Thyroid gland (tissue), 4 donors: ENCODE data around the gene CGN. TPM values are rescaled to one million over a fixed set of nuclear protein-coding genes. Genes with fewer than 3 reads are reported as not detected.

Experiments
- DNase-seq, 2 donors: peaks; one replicate each; pipeline ENCODE4 v3.0.0-alpha.2; 2019
- H3K27ac ChIP-seq, 3 donors: fragments of 200-600 bp; sonication (generic); 1 replicate in 2 of 3; 2 replicates in 1 of 3; pipeline ENCODE4 v1.5.1; 2016 to 2019; ENCODE audit warnings: mild to moderate bottlenecking in 1 of 3, moderate library complexity in 1 of 3
- H3K27me3 ChIP-seq: fragments of 200-600 bp; sonication (generic); one replicate; pipeline ENCODE4 v1.5.1; 2019
- H3K36me3 ChIP-seq, 2 donors: fragments of 200-600 bp; sonication (generic); one replicate each; pipeline ENCODE4 v1.5.1; 2016 to 2019
- H3K4me1 ChIP-seq, 2 donors: fragments of 200-600 bp; sonication (generic); one replicate each; pipeline ENCODE4 v1.5.1; 2017 to 2019
- H3K4me3 ChIP-seq, 3 donors: fragments of 200-600 bp; sonication (generic); replicated peaks in 1 of 3; 1 replicate in 2 of 3; 2 replicates in 1 of 3; pipeline ENCODE4 v1.5.1; 2016; ENCODE audit warnings: mild to moderate bottlenecking in 1 of 3
- H3K9me3 ChIP-seq: fragments of 200-600 bp; sonication (generic); one replicate; pipeline ENCODE4 v1.5.1; 2017
- CTCF ChIP-seq, 6 experiments: fragments of 200-600 bp in 3 of 6; fragments of 450-650 bp in 3 of 6; sonication (generic) in 3 of 6; IDR thresholded peaks; one replicate each; pipeline ENCODE4 v1.5.1; 2016 to 2019; ENCODE audit warnings: antibody characterized with exemption in 6 of 6, mild to moderate bottlenecking in 2 of 6, inconsistent platforms in 1 of 6, moderate library complexity in 1 of 6
- POLR2A ChIP-seq, 2 donors: fragments of 450-650 bp; IDR thresholded peaks; one replicate each; pipeline ENCODE4 v1.6.1; 2017; ENCODE audit warnings: antibody characterized with exemption in 2 of 2, mild to moderate bottlenecking in 2 of 2, moderate library complexity in 1 of 2
- WGBS, 2 donors: methylation state at CpG; one replicate each; pipeline ENCODE4 v1.1.5; 2017; 5-methylcytosine and 5-hydroxymethylcytosine counted together
- intact Hi-C: fragments of 100-400 bp; cut with DNase I; formaldehyde crosslinking; loops from one replicate; pipeline ENCODE4 v1.15.1; 2023
- total RNA-seq, 4 donors: library from RNA; depleted of rRNA; stranded (reverse); fragments of >200 nt; gene quantifications; one replicate each; pipeline ENCODE4 v1.2.3, GENCODE V29; 2016

The CGN gene
- 10 to 100 TPM in 1 of 4 donors, 1 to 10 TPM in 3; 7.7 to 14.9 (median 8.7) TPM for total RNA-seq

- intact Hi-C loops = no loop called here
- DNase-seq = peak; percentile 95
- no peaks in the 10 kb centered on the region for H3K36me3 ChIP-seq
- no peaks in the 10 kb centered on the region for H3K27me3 ChIP-seq
- peaks cover 31 to 35% of the 10 kb centered on the region in 2 donors for H3K4me1 ChIP-seq
- TF ChIP-seq POLR2A (IDR thresholded peaks at IDR 0.05) = peak in 1 of 2 donors; percentile 80
- TF ChIP-seq CTCF (IDR thresholded peaks at IDR 0.05) = no peak
- H3K27ac ChIP-seq = peak within 1 kb of the TSS; percentile 48 to 85 (median 77)
- WGBS, 2 donors = 0 to 1% methylated on average over 21 to 23 of the region's 68 CpGs
- H3K4me3 ChIP-seq = peak within 1 kb of the TSS in 2 of 3 donors; percentile 52 to 65
- no peaks in the 10 kb centered on the region for H3K9me3 ChIP-seq
Observed at GRCh38 chr1:151510957-151511635, at the start of gene CGN. TSS of gene CGN (plus strand) at chr1:151511387. CDS start at chr1:151518520, 7,133 bp downstream.

- H3K27me3 ChIP-seq = no peaks in the 10 kb centered on the region
- no peaks in the 10 kb centered on the region for H3K36me3 ChIP-seq
- H3K27ac ChIP-seq = no peak overlapping the region
- DNase-seq = no peak
- intact Hi-C loops = no loop called here
- WGBS, 2 donors = 75 to 76% methylated on average over 5 of the region's 5 CpGs
- H3K4me1 ChIP-seq = peaks cover 2 to 14% of the 10 kb centered on the region in 2 donors
- H3K4me3 ChIP-seq = no peak overlapping the region
- H3K9me3 ChIP-seq = no peaks in the 10 kb centered on the region
- TF ChIP-seq POLR2A (IDR thresholded peaks at IDR 0.05) (no peak), CTCF (IDR thresholded peaks at IDR 0.05) (no peak)
Observed at GRCh38 chr1:151461694-151462093, 49.5 kb upstream of the CGN start.

- DNase-seq = no peak
- Histone ChIP-seq H3K27ac (no peak overlapping the region), H3K4me1 (no peaks in the 10 kb centered on the region), H3K27me3 (no peaks in the 10 kb centered on the region), H3K9me3 (no peaks in the 10 kb centered on the region), H3K4me3 (no peak overlapping the region), H3K36me3 (no peaks in the 10 kb centered on the region)
- intact Hi-C loops = no loop called here
- WGBS, 2 donors = 57 to 64% methylated on average over 1 of the region's 1 CpG
- no peak for TF ChIP-seq CTCF (IDR thresholded peaks at IDR 0.05)
- TF ChIP-seq POLR2A (IDR thresholded peaks at IDR 0.05) = no peak
Observed at GRCh38 chr1:151465026-151465425, 46.2 kb upstream of the CGN start.

- Histone ChIP-seq H3K27ac (peak overlapping the region; percentile 44 to 67 (median 63)), H3K4me1 (peaks cover 4% of the 10 kb centered on the region in 2 donors), H3K27me3 (no peaks in the 10 kb centered on the region), H3K9me3 (no peaks in the 10 kb centered on the region), H3K36me3 (no peaks in the 10 kb centered on the region), H3K4me3 (peak overlapping the region in 2 of 3 donors; percentile 56 to 70)
- DNase-seq = peak; percentile 44 to 52
- TF ChIP-seq CTCF (IDR thresholded peaks at IDR 0.05) (no peak), POLR2A (IDR thresholded peaks at IDR 0.05) (peak in 1 of 2 donors; percentile 19)
- intact Hi-C loops = no loop called here
- WGBS, 2 donors = 5% methylated on average over 36 of the region's 36 CpGs
Observed at GRCh38 chr1:151472856-151473731, 38.1 kb upstream of the CGN start.
